K562 (cell line): ENCODE results near the gene LTO1. TPM values are rescaled to one million over a fixed set of nuclear protein-coding genes. Genes with fewer than 3 reads are reported as not detected.

Source experiments
- ATAC-seq: fragments of 200-7000 bp; cut with Tn5 transposase; 3 replicates; pipeline ENCODE4 v1.9.1; 2020; ENCODE audit warnings: moderate library complexity
- BruUV-seq: library from RNA; stranded (reverse); fragments of 400-500 nt; replicated peaks from 2 replicates; lab custom pipeline; 2021; lab: Mats Ljungman, UMichigan
- CTCF ChIA-PET: fragments of 300-600 bp; formaldehyde crosslinking; extraction: SDS; loops from one replicate; lab custom pipeline; 2021; ENCODE audit warnings: low intra/inter-chr PET ratio; lab: Yijun Ruan, JAX
- POLR2A ChIA-PET: fragments of 300-600, 350-650 bp; sonication (Branson Sonifier 250); formaldehyde crosslinking; extraction: SDS; loops from one replicate; lab custom pipeline; 2021; ENCODE audit warnings: antibody characterized with exemption, inconsistent platforms; lab: Yijun Ruan, JAX
- DNase-seq, 4 experiments: peaks; one replicate each; pipeline versions ENCODE4 v3.0.0 to v3.0.0-alpha.2; 2011 to 2018; ENCODE audit warnings: low spot score in 3 of 4, mixed read lengths in 3 of 4; ENCODE audit errors: extremely low read depth in 1 of 4
- FAIRE-seq: peaks from 2 replicates; lab custom pipeline; 2011; peaks lifted over from hg19 to GRCh38; lab: Jason Lieb, UNC
- H2AFZ ChIP-seq: 2 replicates; pipeline ENCODE4 v1.6.0; 2011; ENCODE audit warnings: low read depth, low read length, control low read depth, inconsistent platforms
- H3K27ac ChIP-seq: fragments of 200-600 bp; 3 replicates; pipeline ENCODE4 v1.8.0; 2011; ENCODE audit warnings: low read depth, mild to moderate bottlenecking, control low read depth, inconsistent platforms, low read length, moderate library complexity, mixed read lengths; ENCODE audit errors: extremely low read depth
- H3K27me3 ChIP-seq, 2 experiments: fragments of 300-600 bp in 1 of 2; 2 replicates in 1 of 2; 3 replicates in 1 of 2; pipeline versions ENCODE4 v1.6.0 to v1.8.0; 2011; ENCODE audit warnings: inconsistent platforms in 2 of 2, low read length in 2 of 2, mild to moderate bottlenecking in 1 of 2, mixed read lengths in 1 of 2, moderate library complexity in 1 of 2; ENCODE audit not compliant: control insufficient read depth in 2 of 2, insufficient read depth in 2 of 2
- H3K36me3 ChIP-seq: fragments of 300-600 bp; 3 replicates; pipeline ENCODE4 v1.8.0; 2011; ENCODE audit warnings: mild to moderate bottlenecking, low read length, inconsistent platforms; ENCODE audit not compliant: control insufficient read depth, insufficient read depth
- H3K4me1 ChIP-seq, 2 experiments: fragments of 200-600 bp in 1 of 2; replicated peaks in 1 of 2; 2 replicates in 1 of 2; 3 replicates in 1 of 2; pipeline versions ENCODE4 v1.5.1 to v1.8.0; 2011; ENCODE audit warnings: inconsistent platforms in 2 of 2, low read length in 2 of 2, mild to moderate bottlenecking in 1 of 2, mixed read lengths in 1 of 2, moderate library complexity in 1 of 2; ENCODE audit not compliant: control insufficient read depth in 2 of 2, insufficient read depth in 2 of 2
- H3K4me2 ChIP-seq: 2 replicates; pipeline ENCODE4 v1.6.1; 2011; ENCODE audit warnings: low read length, control low read depth, inconsistent platforms, mixed read lengths; ENCODE audit not compliant: insufficient read depth
- H3K4me3 ChIP-seq: fragments of 200-600 bp; sonication (generic), shearing (Covaris generic); 2 replicates; pipeline ENCODE4 v1.5.1; 2016; ENCODE audit warnings: control low read depth, inconsistent platforms
- H3K79me2 ChIP-seq: fragments of 200-600 bp; 3 replicates; pipeline ENCODE4 v1.8.0; 2011; ENCODE audit warnings: low read length, inconsistent platforms; ENCODE audit not compliant: control insufficient read depth, insufficient read depth
- H3K9ac ChIP-seq, 2 experiments: 2 replicates each; pipeline versions ENCODE4 v1.6.0 to v1.6.1; 2011; ENCODE audit warnings: low read depth in 2 of 2, low read length in 2 of 2, control low read depth in 1 of 2, inconsistent platforms in 1 of 2, mild to moderate bottlenecking in 1 of 2, mixed read lengths in 1 of 2; ENCODE audit not compliant: insufficient read depth in 1 of 2
- H3K9me1 ChIP-seq: one replicate; pipeline ENCODE4 v1.6.0; 2011; ENCODE audit warnings: inconsistent platforms, mild to moderate bottlenecking, low read length, moderate library complexity; ENCODE audit not compliant: control insufficient read depth, insufficient read depth
- H3K9me3 ChIP-seq: replicated peaks from 2 replicates; pipeline ENCODE4 v1.5.1; 2011; ENCODE audit warnings: low read depth, low read length, inconsistent platforms; ENCODE audit not compliant: control insufficient read depth, insufficient read depth
- H4K20me1 ChIP-seq: replicated peaks from 2 replicates; pipeline ENCODE4 v1.6.1; 2011; ENCODE audit warnings: low read length, inconsistent platforms, mixed read lengths; ENCODE audit not compliant: control insufficient read depth, insufficient read depth
- BHLHE40 ChIP-seq: IDR thresholded peaks from 2 replicates; pipeline ENCODE4 v1.6.1; 2011; ENCODE audit warnings: low read length, improper control_type of control experiment
- E2F6 ChIP-seq, 2 experiments: IDR thresholded peaks; 2 replicates each; pipeline ENCODE4 v1.6.1; 2011; ENCODE audit warnings: borderline replicate concordance in 1 of 2, control low read depth in 1 of 2, low read depth in 1 of 2, low read length in 1 of 2, mild to moderate bottlenecking in 1 of 2, mixed read lengths in 1 of 2, moderate library complexity in 1 of 2; ENCODE audit not compliant: insufficient read depth in 1 of 2, insufficient read length in 1 of 2, poor library complexity in 1 of 2, severe bottlenecking in 1 of 2; ENCODE audit errors: extremely low read depth in 1 of 2
- POLR2G ChIP-seq: fragments of 200-400 bp; formaldehyde crosslinking; IDR thresholded peaks from 2 replicates; pipeline ENCODE4 v1.6.1; 2017; ENCODE audit warnings: low read depth, mild to moderate bottlenecking, antibody characterized with exemption, low read length, moderate library complexity
- ZBTB12 ChIP-seq: fragments of 250-450 bp; sonication (Bioruptor Pico); IDR thresholded peaks from 2 replicates; pipeline ENCODE4 v1.4.0; 2020
- WGBS: fragments of 100-300 bp; shearing (Covaris generic); methylation state at CpG from one replicate; pipeline ENCODE4 v1.1.6; 2016; ENCODE audit warnings: low coverage, mixed read lengths; ENCODE audit not compliant: insufficient coverage; ENCODE audit errors: missing lambda C conversion rate; 5-methylcytosine and 5-hydroxymethylcytosine counted together
- in situ Hi-C: fragments of 300-500 bp; cut with MboI; formaldehyde crosslinking; loops from 4 replicates; pipeline ENCODE4 v1.15.0; 2018; ENCODE audit warnings: inconsistent platforms, mixed read lengths
- intact Hi-C: fragments of 100-400 bp; cut with micrococcal nuclease; formaldehyde crosslinking; loops from 2 replicates; pipeline ENCODE4 v1.14.2; 2022
- polyA plus RNA-seq, 8 experiments: library from polyadenylated mRNA; depleted of rRNA in 4 of 8; stranded (reverse) in 5 of 8; unstranded in 3 of 8; fragments of >200 nt; fragmentation: Nextera tagmentation in 2 of 8; fragmentation: Illumina TruSeq in 1 of 8; extraction: Ambion mirVana in 2 of 8; extraction: Trizol in 1 of 8; gene quantifications; 2 replicates each; pipeline versions ENCODE4 v1.2.1 to v1.2.3, GENCODE V29; 2011 to 2014; ENCODE audit warnings: inconsistent platforms in 1 of 8, missing spikeins in 1 of 8
- total RNA-seq, 7 experiments: library from RNA; depleted of rRNA in 6 of 7; stranded (reverse); fragments of >200 nt in 6 of 7; fragmentation: Illumina TruSeq in 2 of 7; extraction: Trizol in 2 of 7; gene quantifications; 2 replicates each; pipeline versions ENCODE4 v1.2.1 to v1.2.3, GENCODE V29; 2011 to 2021; ENCODE audit warnings: low replicate concordance in 1 of 7

The LTO1 gene
- total and polyA plus RNA-seq, 9 of the 15 experiments (the other 6 are each of a cell fraction or from before 2014, with no cell fraction given) = 2.6 to 43.4 (median 19.1) TPM

- H3K4me3 ChIP-seq = no peak overlapping the region
- H3K27me3 ChIP-seq = peaks cover 8 to 12% of the 10 kb centered on the region in 2 experiments; a peak in 4 of 5 replicates
- ATAC-seq (no peak), FAIRE-seq (no peak), DNase-seq (no peak)
- peaks cover 3% of the 10 kb centered on the region for H3K9me1 ChIP-seq
- ChIA-PET CTCF (interaction anchor here (0.6 to 3.4 kb wide), 4 partner anchors 158 to 543 kb away, joined by 3 to 43 read pairs (median 4); no protein-coding TSS in a partner anchor), POLR2A (interaction anchor here (0.5 to 1.3 kb wide), 7 partner anchors 10 to 1470 kb away, joined by 3 to 6 read pairs (median 3); partner anchors contain the start of gene MYEOV)
- WGBS = 59% methylated on average over 11 of the region's 20 CpGs
- TF ChIP-seq ZBTB12 (CRISPR knock-in tag) (no peak), POLR2G (0 out of 2 replicates have a peak, but pooled peaks have one; percentile 20), E2F6 (IDR thresholded peaks at IDR 0.05; ENCODE audit: borderline replicate concordance in 1 of 2, extremely low read depth in 1 of 2, insufficient read depth in 1 of 2, insufficient read length in 1 of 2, low read depth in 1 of 2, low read length in 1 of 2, poor library complexity in 1 of 2, severe bottlenecking in 1 of 2) (peak in 1 of 2 experiments; percentile 36), BHLHE40 (peak; percentile 63)
- no peak overlapping the region for H2AFZ ChIP-seq
- intact Hi-C loops (loop anchor here (5.0 to 10.0 kb wide), 4 partner anchors 203 to 1010 kb away; no protein-coding TSS in a partner anchor), in situ Hi-C loops (loop anchor here (5.0 kb wide), 3 partner anchors 198 to 538 kb away; partner anchors contain the start of gene MYEOV)
- no peaks in the 10 kb centered on the region; the same call in none of the 2 replicates for H4K20me1 ChIP-seq
- no TSS peak for BruUV-seq
- peaks cover 3 to 73% of the 10 kb centered on the region in 2 experiments; a peak in 4 of 5 replicates for H3K4me1 ChIP-seq
- H3K36me3 ChIP-seq = no peaks in the 10 kb centered on the region
- H3K4me2 ChIP-seq = no peak overlapping the region
- H3K79me2 ChIP-seq = peaks cover 4% of the 10 kb centered on the region; the same call in 1 of the 3 replicates
- H3K9me3 ChIP-seq = no peaks in the 10 kb centered on the region
- H3K27ac ChIP-seq = no peak overlapping the region
- no peak overlapping the region for H3K9ac ChIP-seq
These were observed 30.0 kb downstream of the LTO1 start for GRCh38 chr11:69644962-69645675.
